HCT116 (cell line): ENCODE data around the gene FCRLB. TPM values are rescaled to one million over a fixed set of nuclear protein-coding genes. Genes with fewer than 3 reads are reported as not detected.

Source experiments
- ATAC-seq: fragments of 200-7000 bp; cut with Tn5 transposase; 2 replicates; pipeline ENCODE4 v1.9.1; 2020; ENCODE audit warnings: mild to moderate bottlenecking, moderate library complexity
- BruUV-seq: library from RNA; stranded (reverse); fragments of 400-500 nt; replicated peaks from 2 replicates; lab custom pipeline; 2021; lab: Mats Ljungman, UMichigan
- CTCF ChIA-PET: fragments of 300-600 bp; sonication (Branson Sonifier 250); formaldehyde crosslinking; loops from one replicate; lab custom pipeline; 2021; ENCODE audit warnings: antibody characterized with exemption; lab: Charles Lee
- POLR2A ChIA-PET: fragments of 300-600, 350-600 bp; sonication (Branson Sonifier 250); formaldehyde crosslinking; loops from one replicate; lab custom pipeline; 2021; ENCODE audit warnings: antibody characterized with exemption; lab: Charles Lee
- RAD21 ChIA-PET, 2 experiments: fragments of 300-600 bp; sonication (Branson Sonifier 250); formaldehyde crosslinking; loops; one replicate each; lab custom pipeline; 2023; ENCODE audit warnings: low total read pairs in 2 of 2; ENCODE audit not compliant: uncharacterized antibody in 2 of 2, unreplicated experiment in 2 of 2, low non-redundant PET in 1 of 2; lab: Charles Lee
- DNase-seq: peaks from one replicate; pipeline ENCODE4 v3.0.0-alpha.2; 2010; ENCODE audit warnings: low read depth, low spot score
- H2AFZ ChIP-seq: fragments of 200-600 bp; shearing (Covaris generic), sonication (generic); 2 replicates; pipeline ENCODE4 v1.6.1; 2017; ENCODE audit warnings: low read depth, mixed run types, mixed read lengths, antibody characterized with exemption, low read length; ENCODE audit not compliant: poor library complexity, severe bottlenecking
- H3K27ac ChIP-seq: 2 replicates; pipeline ENCODE4 v1.5.1; 2012; ENCODE audit warnings: low read depth, low read length
- H3K27me3 ChIP-seq: fragments of 200-600 bp; sonication (generic); 2 replicates; pipeline ENCODE4 v1.6.1; 2016; ENCODE audit warnings: mixed run types, low read length, mixed read lengths; ENCODE audit not compliant: insufficient read depth
- H3K36me3 ChIP-seq, 2 experiments: fragments of 200-500 bp in 1 of 2; fragments of 200-600 bp in 1 of 2; sonication (Bioruptor generic) in 1 of 2; sonication (generic) in 1 of 2; 2 replicates each; pipeline versions ENCODE4 v1.5.1 to v1.6.1; 2014 to 2016; ENCODE audit warnings: low read length in 2 of 2, inconsistent platforms in 1 of 2, mixed read lengths in 1 of 2, mixed run types in 1 of 2; ENCODE audit not compliant: insufficient read depth in 2 of 2, control insufficient read depth in 1 of 2
- H3K4me1 ChIP-seq, 2 experiments: fragments of 200-600 bp in 1 of 2; sonication (generic) in 1 of 2; 2 replicates each; pipeline versions ENCODE4 v1.5.1 to v1.6.1; 2012 to 2017; ENCODE audit warnings: low read length in 2 of 2, inconsistent platforms in 1 of 2, mild to moderate bottlenecking in 1 of 2, mixed read lengths in 1 of 2, mixed run types in 1 of 2, moderate library complexity in 1 of 2; ENCODE audit not compliant: insufficient read depth in 2 of 2, control insufficient read depth in 1 of 2
- H3K4me2 ChIP-seq: fragments of 200-600 bp; sonication (generic); 2 replicates; pipeline ENCODE4 v1.6.1; 2017; ENCODE audit warnings: mixed run types, low read length, mixed read lengths
- H3K4me3 ChIP-seq, 2 experiments: fragments of 200-600 bp in 1 of 2; sonication (generic) in 1 of 2; replicated peaks in 1 of 2; 2 replicates each; pipeline ENCODE4 v1.5.1; 2011 to 2016; ENCODE audit warnings: low read length in 2 of 2, control low read depth in 1 of 2, low read depth in 1 of 2, mild to moderate bottlenecking in 1 of 2, mixed read lengths in 1 of 2, mixed run types in 1 of 2
- H3K79me2 ChIP-seq: fragments of 200-600 bp; sonication (generic); 2 replicates; pipeline ENCODE4 v1.6.1; 2017; ENCODE audit warnings: mild to moderate bottlenecking, mixed run types, low read length, moderate library complexity, mixed read lengths; ENCODE audit not compliant: insufficient read depth
- H3K9ac ChIP-seq: fragments of 200-600 bp; sonication (generic); 2 replicates; pipeline ENCODE4 v1.6.1; 2016; ENCODE audit warnings: low read length, mixed read lengths
- H3K9me2 ChIP-seq: fragments of 200-600 bp; sonication (generic), shearing (Covaris generic); 2 replicates; pipeline ENCODE4 v1.6.1; 2017; ENCODE audit warnings: mixed run types, mild to moderate bottlenecking, moderate library complexity; ENCODE audit not compliant: insufficient read depth
- H3K9me3 ChIP-seq, 2 experiments: fragments of 200-500 bp in 1 of 2; fragments of 200-600 bp in 1 of 2; sonication (Bioruptor generic) in 1 of 2; sonication (generic) in 1 of 2; 2 replicates each; pipeline ENCODE4 v1.6.1; 2014 to 2017; ENCODE audit warnings: low read length in 2 of 2, mixed read lengths in 2 of 2, inconsistent platforms in 1 of 2, low read depth in 1 of 2, mild to moderate bottlenecking in 1 of 2, mixed run types in 1 of 2, moderate library complexity in 1 of 2; ENCODE audit not compliant: control insufficient read depth in 1 of 2, insufficient read depth in 1 of 2
- H4K20me1 ChIP-seq: fragments of 200-600 bp; sonication (generic), shearing (Covaris generic); 2 replicates; pipeline ENCODE4 v1.6.1; 2017; ENCODE audit warnings: mixed run types, mild to moderate bottlenecking, moderate library complexity; ENCODE audit not compliant: insufficient read depth
- ATF3 ChIP-seq: IDR thresholded peaks from 2 replicates; pipeline ENCODE4 v1.6.1; 2012
- CBX3 ChIP-seq: IDR thresholded peaks from 2 replicates; pipeline ENCODE4 v1.6.1; 2012; ENCODE audit warnings: low read depth
- CEBPB ChIP-seq: IDR thresholded peaks from 2 replicates; pipeline ENCODE4 v1.6.1; 2012; ENCODE audit warnings: low read depth
- CTCF ChIP-seq, 3 experiments: fragments of 200-600 bp in 1 of 3; sonication (generic) in 1 of 3; IDR thresholded peaks in 2 of 3; conservative IDR thresholded peaks in 1 of 3; 2 replicates each; pipeline ENCODE4 v1.5.1; 2012 to 2017; ENCODE audit warnings: low read depth in 2 of 3, low read length in 2 of 3, antibody characterized with exemption in 1 of 3, borderline replicate concordance in 1 of 3, control low read depth in 1 of 3, mild to moderate bottlenecking in 1 of 3, mixed read lengths in 1 of 3, mixed run types in 1 of 3, moderate library complexity in 1 of 3; ENCODE audit not compliant: insufficient read depth in 1 of 3
- EZH2 ChIP-seq: fragments of 200-600 bp; sonication (generic); IDR thresholded peaks from 2 replicates; pipeline ENCODE4 v1.6.1; 2017; ENCODE audit warnings: antibody characterized with exemption, mixed run types
- EZH2phosphoT487 ChIP-seq: fragments of 200-600 bp; IDR thresholded peaks from 2 replicates; pipeline ENCODE4 v1.6.1; 2018; ENCODE audit warnings: antibody characterized with exemption, borderline replicate concordance
- FOSL1 ChIP-seq: IDR thresholded peaks from 2 replicates; pipeline ENCODE4 v1.6.1; 2012; ENCODE audit warnings: low read depth
- JUND ChIP-seq: IDR thresholded peaks from 2 replicates; pipeline ENCODE4 v1.6.1; 2012
- MAX ChIP-seq: IDR thresholded peaks from 2 replicates; pipeline ENCODE4 v1.6.1; 2012
- POLR2AphosphoS5 ChIP-seq: IDR thresholded peaks from 2 replicates; pipeline ENCODE4 v1.6.1; 2011; ENCODE audit warnings: mild to moderate bottlenecking, low read depth, low read length, moderate library complexity
- RAD21 ChIP-seq: IDR thresholded peaks from 2 replicates; pipeline ENCODE4 v1.6.1; 2012; ENCODE audit warnings: low read depth, mild to moderate bottlenecking
- REST ChIP-seq: IDR thresholded peaks from 2 replicates; pipeline ENCODE4 v1.6.1; 2012; ENCODE audit warnings: low read depth
- SIN3A ChIP-seq: IDR thresholded peaks from 2 replicates; pipeline ENCODE4 v1.6.1; 2012; ENCODE audit warnings: low read depth
- SP1 ChIP-seq: IDR thresholded peaks from 2 replicates; pipeline ENCODE4 v1.6.1; 2012; ENCODE audit warnings: low read depth
- SRF ChIP-seq: IDR thresholded peaks from 2 replicates; pipeline ENCODE4 v1.6.1; 2012; ENCODE audit warnings: low read depth
- TCF7L2 ChIP-seq: IDR thresholded peaks from 2 replicates; pipeline ENCODE4 v1.7.0; 2011; ENCODE audit warnings: borderline replicate concordance, inconsistent platforms; ENCODE audit not compliant: insufficient read depth, insufficient read length; ENCODE audit errors: extremely low read depth
- YY1 ChIP-seq: IDR thresholded peaks from 2 replicates; pipeline ENCODE4 v1.6.1; 2011; ENCODE audit warnings: low read length, low read depth, moderate library complexity, mild to moderate bottlenecking; ENCODE audit not compliant: insufficient replicate concordance; ENCODE audit errors: extremely low read depth
- ZBTB33 ChIP-seq: IDR thresholded peaks from 2 replicates; pipeline ENCODE4 v1.6.1; 2011; ENCODE audit warnings: mild to moderate bottlenecking, low read length, moderate library complexity; ENCODE audit not compliant: insufficient replicate concordance; ENCODE audit errors: extremely low read depth
- ZNF274 ChIP-seq: fragments of 200-500 bp; sonication (Bioruptor generic); IDR thresholded peaks from 2 replicates; pipeline ENCODE4 v1.6.1; 2014; ENCODE audit warnings: mild to moderate bottlenecking, low read depth, low read length, inconsistent platforms
- intact Hi-C: fragments of 100-400 bp; cut with micrococcal nuclease; formaldehyde crosslinking; loops from 2 replicates; pipeline ENCODE4 v1.10.0; 2022
- total RNA-seq: library from RNA; stranded (reverse); gene quantifications from one replicate; pipeline ENCODE4 v1.2.1, GENCODE V29; 2021; ENCODE audit not compliant: unreplicated experiment

The FCRLB gene
- total RNA-seq, 1 experiment from 2014 or later = 1.0 TPM

- no peak overlapping the region for H3K9ac ChIP-seq
- intact Hi-C loops = no loop called here
- H3K36me3 ChIP-seq = no peaks in the 10 kb centered on the region
- no peaks in the 10 kb centered on the region for H3K27me3 ChIP-seq
- ATAC-seq (no peak), DNase-seq (no peak)
- no peak overlapping the region for H3K4me2 ChIP-seq
- ChIA-PET RAD21 (no interaction called here), POLR2A (no interaction called here), CTCF (no interaction called here)
- H4K20me1 ChIP-seq = no peaks in the 10 kb centered on the region
- H3K27ac ChIP-seq = no peak overlapping the region
- BruUV-seq = no TSS peak
- H3K9me2 ChIP-seq = no peaks in the 10 kb centered on the region
- no peak for TF ChIP-seq TCF7L2
- TF ChIP-seq EZH2phosphoT487 = no peak
- no peak for TF ChIP-seq YY1
- no peak for TF ChIP-seq SP1
- TF ChIP-seq REST = no peak
- TF ChIP-seq SRF = no peak
- TF ChIP-seq SIN3A = no peak
- TF ChIP-seq ZBTB33 = no peak
- TF ChIP-seq CEBPB = no peak
- TF ChIP-seq CTCF (IDR thresholded peaks at IDR 0.05 in 2 of 3, conservative IDR thresholded peaks at IDR 0.05 in 1 of 3; ENCODE audit: borderline replicate concordance in 1 of 3, insufficient read depth in 1 of 3, low read depth in 2 of 3, low read length in 2 of 3) = no peak
- TF ChIP-seq FOSL1 = no peak
- no peak for TF ChIP-seq ATF3
- no peak for TF ChIP-seq JUND
- TF ChIP-seq ZNF274 = no peak
- TF ChIP-seq EZH2 = no peak
- no peak for TF ChIP-seq POLR2AphosphoS5
- no peak for TF ChIP-seq MAX
- no peak for TF ChIP-seq CBX3
- TF ChIP-seq RAD21 = no peak
- H3K4me1 ChIP-seq = no peaks in the 10 kb centered on the region
- H3K9me3 ChIP-seq = no peaks in the 10 kb centered on the region
- no peak overlapping the region for H3K4me3 ChIP-seq
- peaks cover 48% of the 10 kb centered on the region for H3K79me2 ChIP-seq
- H2AFZ ChIP-seq = no peak overlapping the region
Measured at GRCh38 chr1:161777261-161777660, 55.9 kb downstream of the FCRLB start.
